Measurements from ENCODE around the gene ADCY1. TPM values are rescaled to one million over a fixed set of nuclear protein-coding genes. Genes with fewer than 3 reads are reported as not detected.
A peak's percentile ranks its signal among the peaks of the same experiment; 100 is the strongest.

ADCY1 gene
- total and polyA plus RNA-seq, 3 experiments from 2014 or later: 0.79 to 1.3 TPM; not detected in 1

GRCh38 chr7:45599851-45600706 is 25.9 kb downstream of the ADCY1 start:
- Histone ChIP-seq H3K36me3 (ENCODE audit: insufficient read depth, low read length) (no peaks in the 10 kb centered on the region), H3K9me3 (ENCODE audit: low read length) (no peaks in the 10 kb centered on the region), H3K27me3 (ENCODE audit: insufficient read depth, low read length, poor library complexity, severe bottlenecking) (no peaks in the 10 kb centered on the region), H3K4me3 (ENCODE audit: low read length) (no peak overlapping the region), H3K27ac (ENCODE audit: low read depth, low read length) (no peak overlapping the region), H3K4me1 (ENCODE audit: insufficient read depth, low read length) (no peaks in the 10 kb centered on the region)
- H3K27me3 Mint-ChIP-seq: peaks cover 3% of the 10 kb centered on the region in 2 donors
- H3K27ac Mint-ChIP-seq: no peak overlapping the region
- no peak overlapping the region for H3K4me3 Mint-ChIP-seq
- CTCF ChIA-PET: no interaction called here
- no peaks in the 10 kb centered on the region for H3K4me1 Mint-ChIP-seq
- no peaks in the 10 kb centered on the region for H3K9me3 Mint-ChIP-seq
- DNase-seq: no peak
- H3K36me3 Mint-ChIP-seq: no peaks in the 10 kb centered on the region
- POLR2A ChIA-PET: no interaction called here

GRCh38 chr7:45601094-45601493 is 26.9 kb downstream of the ADCY1 start:
- Histone ChIP-seq H3K9me3 (ENCODE audit: low read length) (no peaks in the 10 kb centered on the region), H3K36me3 (ENCODE audit: insufficient read depth, low read length) (no peaks in the 10 kb centered on the region), H3K27ac (ENCODE audit: low read depth, low read length) (no peak overlapping the region), H3K4me3 (ENCODE audit: low read length) (no peak overlapping the region), H3K4me1 (ENCODE audit: insufficient read depth, low read length) (no peaks in the 10 kb centered on the region), H3K27me3 (ENCODE audit: insufficient read depth, low read length, poor library complexity, severe bottlenecking) (no peaks in the 10 kb centered on the region)
- DNase-seq: no peak
- Mint-ChIP-seq H3K4me3 (no peak overlapping the region), H3K27ac (no peak overlapping the region), H3K27me3 (peaks cover 3% of the 10 kb centered on the region in 2 donors), H3K9me3 (no peaks in the 10 kb centered on the region), H3K36me3 (no peaks in the 10 kb centered on the region), H3K4me1 (no peaks in the 10 kb centered on the region)
- ChIA-PET CTCF (no interaction called here), POLR2A (no interaction called here)

- DNase-seq: no peak
- no peaks in the 10 kb centered on the region for H3K4me1 Mint-ChIP-seq
- H3K27me3 ChIP-seq (ENCODE audit: insufficient read depth, low read length, poor library complexity, severe bottlenecking): no peaks in the 10 kb centered on the region
- no peak overlapping the region for H3K27ac Mint-ChIP-seq
- H3K4me3 Mint-ChIP-seq: no peak overlapping the region
- CTCF ChIA-PET: no interaction called here
- H3K9me3 Mint-ChIP-seq: no peaks in the 10 kb centered on the region
- H3K9me3 ChIP-seq (ENCODE audit: low read length): no peaks in the 10 kb centered on the region
- POLR2A ChIA-PET: no interaction called here
- no peaks in the 10 kb centered on the region for H3K36me3 Mint-ChIP-seq
- H3K4me1 ChIP-seq (ENCODE audit: insufficient read depth, low read length): no peaks in the 10 kb centered on the region
- H3K27ac ChIP-seq (ENCODE audit: low read depth, low read length): no peak overlapping the region
- no peaks in the 10 kb centered on the region for H3K36me3 ChIP-seq (ENCODE audit: insufficient read depth, low read length)
- H3K4me3 ChIP-seq (ENCODE audit: low read length): no peak overlapping the region
- peaks cover 5 to 6% of the 10 kb centered on the region in 2 donors for H3K27me3 Mint-ChIP-seq
Measured at GRCh38 chr7:45601816-45602540, 27.8 kb downstream of the ADCY1 start.

- peaks cover 12 to 17% of the 10 kb centered on the region in 2 donors for H3K27me3 Mint-ChIP-seq
- Histone ChIP-seq H3K27me3 (ENCODE audit: insufficient read depth, low read length, poor library complexity, severe bottlenecking) (no peaks in the 10 kb centered on the region), H3K9me3 (ENCODE audit: low read length) (no peaks in the 10 kb centered on the region), H3K4me3 (ENCODE audit: low read length) (no peak overlapping the region), H3K4me1 (ENCODE audit: insufficient read depth, low read length) (no peaks in the 10 kb centered on the region), H3K27ac (ENCODE audit: low read depth, low read length) (no peak overlapping the region), H3K36me3 (ENCODE audit: insufficient read depth, low read length) (no peaks in the 10 kb centered on the region)
- peaks cover 0 to 8% (median 0%) of the 10 kb centered on the region in 5 donors for H3K9me3 Mint-ChIP-seq
- no peak overlapping the region for H3K27ac Mint-ChIP-seq
- no peak for DNase-seq
- H3K4me1 Mint-ChIP-seq: no peaks in the 10 kb centered on the region
- H3K36me3 Mint-ChIP-seq: no peaks in the 10 kb centered on the region
- H3K4me3 Mint-ChIP-seq: no peak overlapping the region
- POLR2A ChIA-PET: no interaction called here
- CTCF ChIA-PET: no interaction called here
Measured at GRCh38 chr7:45606050-45606449, 31.9 kb downstream of the ADCY1 start.

GRCh38 chr7:45606931-45607330 is 32.8 kb downstream of the ADCY1 start:
- peaks cover 12 to 17% of the 10 kb centered on the region in 2 donors for H3K27me3 Mint-ChIP-seq
- H3K36me3 Mint-ChIP-seq: no peaks in the 10 kb centered on the region
- no peaks in the 10 kb centered on the region for H3K27me3 ChIP-seq (ENCODE audit: insufficient read depth, low read length, poor library complexity, severe bottlenecking)
- no peak overlapping the region for H3K27ac ChIP-seq (ENCODE audit: low read depth, low read length)
- H3K27ac Mint-ChIP-seq: peak overlapping the region in 1 of 8 donors; percentile 29
- H3K36me3 ChIP-seq (ENCODE audit: insufficient read depth, low read length): no peaks in the 10 kb centered on the region
- no peak overlapping the region for H3K4me3 ChIP-seq (ENCODE audit: low read length)
- H3K4me1 ChIP-seq (ENCODE audit: insufficient read depth, low read length): no peaks in the 10 kb centered on the region
- no peaks in the 10 kb centered on the region for H3K9me3 ChIP-seq (ENCODE audit: low read length)
- H3K4me1 Mint-ChIP-seq: no peaks in the 10 kb centered on the region
- no peak overlapping the region for H3K4me3 Mint-ChIP-seq
- ChIA-PET POLR2A (no interaction called here), CTCF (no interaction called here)
- H3K9me3 Mint-ChIP-seq: peaks cover 0 to 8% (median 0%) of the 10 kb centered on the region in 5 donors
- no peak for DNase-seq

- Mint-ChIP-seq H3K27ac (peak overlapping the region in 1 of 8 donors; percentile 15), H3K4me3 (no peak overlapping the region), H3K36me3 (no peaks in the 10 kb centered on the region), H3K9me3 (peaks cover 11 to 18% (median 14%) of the 10 kb centered on the region in 5 donors), H3K27me3 (peaks cover 12 to 17% of the 10 kb centered on the region in 2 donors), H3K4me1 (no peaks in the 10 kb centered on the region)
- H3K4me3 ChIP-seq (ENCODE audit: low read length): no peak overlapping the region
- POLR2A ChIA-PET: no interaction called here
- H3K4me1 ChIP-seq (ENCODE audit: insufficient read depth, low read length): no peaks in the 10 kb centered on the region
- H3K36me3 ChIP-seq (ENCODE audit: insufficient read depth, low read length): no peaks in the 10 kb centered on the region
- CTCF ChIA-PET: no interaction called here
- no peak for DNase-seq
- H3K27me3 ChIP-seq (ENCODE audit: insufficient read depth, low read length, poor library complexity, severe bottlenecking): no peaks in the 10 kb centered on the region
- no peak overlapping the region for H3K27ac ChIP-seq (ENCODE audit: low read depth, low read length)
- no peaks in the 10 kb centered on the region for H3K9me3 ChIP-seq (ENCODE audit: low read length)
Measured at GRCh38 chr7:45609180-45609579, 35.0 kb downstream of the ADCY1 start.

- Histone ChIP-seq H3K4me1 (ENCODE audit: insufficient read depth, low read length) (no peaks in the 10 kb centered on the region), H3K9me3 (ENCODE audit: low read length) (no peaks in the 10 kb centered on the region), H3K27me3 (ENCODE audit: insufficient read depth, low read length, poor library complexity, severe bottlenecking) (no peaks in the 10 kb centered on the region), H3K36me3 (ENCODE audit: insufficient read depth, low read length) (no peaks in the 10 kb centered on the region), H3K27ac (ENCODE audit: low read depth, low read length) (no peak overlapping the region), H3K4me3 (ENCODE audit: low read length) (no peak overlapping the region)
- Mint-ChIP-seq H3K36me3 (no peaks in the 10 kb centered on the region), H3K9me3 (peaks cover 18 to 21% (median 19%) of the 10 kb centered on the region in 5 donors), H3K4me3 (peak overlapping the region in 1 of 7 donors; percentile 54), H3K27ac (no peak overlapping the region), H3K27me3 (peaks cover 12 to 17% of the 10 kb centered on the region in 2 donors), H3K4me1 (no peaks in the 10 kb centered on the region)
- DNase-seq: no peak
- CTCF ChIA-PET: no interaction called here
- POLR2A ChIA-PET: no interaction called here
Measured at GRCh38 chr7:45610019-45610418, 35.9 kb downstream of the ADCY1 start.

GRCh38 chr7:45610660-45611299 is 36.6 kb downstream of the ADCY1 start:
- POLR2A ChIA-PET: no interaction called here
- Mint-ChIP-seq H3K9me3 (peaks cover 21 to 27% (median 22%) of the 10 kb centered on the region in 5 donors), H3K4me3 (no peak overlapping the region), H3K27ac (no peak overlapping the region), H3K4me1 (no peaks in the 10 kb centered on the region), H3K36me3 (no peaks in the 10 kb centered on the region), H3K27me3 (peaks cover 12 to 17% of the 10 kb centered on the region in 2 donors)
- Histone ChIP-seq H3K4me3 (ENCODE audit: low read length) (no peak overlapping the region), H3K36me3 (ENCODE audit: insufficient read depth, low read length) (no peaks in the 10 kb centered on the region), H3K9me3 (ENCODE audit: low read length) (no peaks in the 10 kb centered on the region), H3K27ac (ENCODE audit: low read depth, low read length) (no peak overlapping the region), H3K4me1 (ENCODE audit: insufficient read depth, low read length) (no peaks in the 10 kb centered on the region), H3K27me3 (ENCODE audit: insufficient read depth, low read length, poor library complexity, severe bottlenecking) (no peaks in the 10 kb centered on the region)
- DNase-seq: no peak
- CTCF ChIA-PET: no interaction called here

Data from CD8-positive, alpha-beta memory T cell (primary cell).